Measurements from ENCODE around the gene TMEM101. TPM values are rescaled to one million over a fixed set of nuclear protein-coding genes. Genes with fewer than 3 reads are reported as not detected.

TMEM101 gene
- total RNA-seq, 2 donors from 2014 or later: 48.0 to 51.6 TPM

GRCh38 chr17:44012391-44012790 is 2.4 kb downstream of the TMEM101 start:
- WGBS: 75% methylated on average over 3 of the region's 3 CpGs
- Histone ChIP-seq H3K36me3 (no peaks in the 10 kb centered on the region), H3K4me1 (replicated peaks) (peaks cover 15% of the 10 kb centered on the region), H3K27ac (no peak overlapping the region), H3K9me3 (no peaks in the 10 kb centered on the region), H3K27me3 (replicated peaks; ENCODE audit: insufficient read depth) (no peaks in the 10 kb centered on the region), H3K4me3 (no peak overlapping the region)
- intact Hi-C loops (cut with DNase I): no loop called here
- no peak for TF ChIP-seq POLR2AphosphoS5 (IDR thresholded peaks at IDR 0.05)
- no peak for TF ChIP-seq CTCF (IDR thresholded peaks at IDR 0.05)
- no peak for TF ChIP-seq POLR2A (IDR thresholded peaks at IDR 0.05)
- DNase-seq (ENCODE audit: low spot score): no peak

GRCh38 chr17:44011876-44012275 is 2.9 kb downstream of the TMEM101 start:
- Histone ChIP-seq H3K4me3 (no peak overlapping the region), H3K4me1 (replicated peaks) (peaks cover 15% of the 10 kb centered on the region), H3K9me3 (no peaks in the 10 kb centered on the region), H3K27me3 (replicated peaks; ENCODE audit: insufficient read depth) (no peaks in the 10 kb centered on the region), H3K27ac (peak overlapping the region in 1 of 2 donors; percentile 47), H3K36me3 (no peaks in the 10 kb centered on the region)
- DNase-seq (ENCODE audit: low spot score): no peak
- intact Hi-C loops (cut with DNase I): no loop called here
- WGBS: 94% methylated on average over 9 of the region's 9 CpGs
- TF ChIP-seq POLR2A (IDR thresholded peaks at IDR 0.05) (no peak), POLR2AphosphoS5 (IDR thresholded peaks at IDR 0.05) (no peak), CTCF (IDR thresholded peaks at IDR 0.05) (no peak)

- DNase-seq (ENCODE audit: low spot score): no peak
- WGBS: 51% methylated on average over 4 of the region's 4 CpGs
- H3K9me3 ChIP-seq: no peaks in the 10 kb centered on the region
- TF ChIP-seq POLR2A (IDR thresholded peaks at IDR 0.05): no peak
- peaks cover 17% of the 10 kb centered on the region for H3K4me1 ChIP-seq (replicated peaks)
- intact Hi-C loops (cut with DNase I): no loop called here
- no peaks in the 10 kb centered on the region for H3K36me3 ChIP-seq
- no peak overlapping the region for H3K4me3 ChIP-seq
- H3K27me3 ChIP-seq (replicated peaks; ENCODE audit: insufficient read depth): no peaks in the 10 kb centered on the region
- peak overlapping the region in 1 of 2 donors; percentile 47 for H3K27ac ChIP-seq
Observed at GRCh38 chr17:44010966-44011647, 3.7 kb downstream of the TMEM101 start.

- Histone ChIP-seq H3K27ac (no peak overlapping the region), H3K4me3 (no peak overlapping the region)
Observed at GRCh38 chr17:44008205-44008909, 6.4 kb downstream of the TMEM101 start.

GRCh38 chr17:44007346-44008204 is 7.2 kb downstream of the TMEM101 start:
- TF ChIP-seq POLR2A (IDR thresholded peaks at IDR 0.05): no peak
- no peak for TF ChIP-seq POLR2AphosphoS5 (IDR thresholded peaks at IDR 0.05)
- no peak for TF ChIP-seq CTCF (IDR thresholded peaks at IDR 0.05)
- 7% methylated on average over 24 of the region's 37 CpGs for WGBS
- H3K4me1 ChIP-seq (replicated peaks): peaks cover 25% of the 10 kb centered on the region
- no peaks in the 10 kb centered on the region for H3K9me3 ChIP-seq
- peak overlapping the region; percentile 62 to 64 for H3K27ac ChIP-seq
- peaks cover 3% of the 10 kb centered on the region for H3K27me3 ChIP-seq (replicated peaks; ENCODE audit: insufficient read depth)
- intact Hi-C loops (cut with DNase I): no loop called here
- no peaks in the 10 kb centered on the region for H3K36me3 ChIP-seq
- DNase-seq (ENCODE audit: low spot score): no peak
- peak overlapping the region; percentile 35 to 56 for H3K4me3 ChIP-seq

More at GRCh38 chr17:44008205-44008909, 6.4 kb downstream of the TMEM101 start:
- peaks cover 25% of the 10 kb centered on the region for H3K4me1 ChIP-seq (replicated peaks)
- DNase-seq (ENCODE audit: low spot score): no peak
- intact Hi-C loops (cut with DNase I): no loop called here
- no peak for TF ChIP-seq POLR2AphosphoS5 (IDR thresholded peaks at IDR 0.05)
- no peaks in the 10 kb centered on the region for H3K9me3 ChIP-seq
- no peaks in the 10 kb centered on the region for H3K36me3 ChIP-seq
- WGBS: 72% methylated on average over 6 of the region's 6 CpGs
- H3K27me3 ChIP-seq (replicated peaks; ENCODE audit: insufficient read depth): peaks cover 3% of the 10 kb centered on the region

Measured in prostate gland (tissue), 2 donors.